GM23338 (cell line): ENCODE results near the gene WBP1.

Source experiments
- EZH2phosphoT487 ChIP-seq: fragments of 200-600 bp; sonication (generic); IDR thresholded peaks from one replicate; pipeline ENCODE4 v1.8.1; 2018; ENCODE audit warnings: antibody characterized with exemption; ENCODE audit not compliant: unreplicated experiment
- POLR2AphosphoS5 ChIP-seq: IDR thresholded peaks from 2 replicates; pipeline ENCODE4 v1.6.1; 2016; ENCODE audit warnings: antibody characterized with exemption, low read depth
- TF ChIP-seq, protein P1 (sequence below), 2 experiments: fragments of 200-600 bp in 1 of 2; sonication (generic) in 1 of 2; conservative IDR thresholded peaks; 2 replicates each; pipeline versions ENCODE4 v1.5.1 to v1.6.1; 2016 to 2017; ENCODE audit warnings: antibody characterized with exemption in 2 of 2, low read depth in 2 of 2, mild to moderate bottlenecking in 2 of 2, moderate library complexity in 1 of 2

DNA sequence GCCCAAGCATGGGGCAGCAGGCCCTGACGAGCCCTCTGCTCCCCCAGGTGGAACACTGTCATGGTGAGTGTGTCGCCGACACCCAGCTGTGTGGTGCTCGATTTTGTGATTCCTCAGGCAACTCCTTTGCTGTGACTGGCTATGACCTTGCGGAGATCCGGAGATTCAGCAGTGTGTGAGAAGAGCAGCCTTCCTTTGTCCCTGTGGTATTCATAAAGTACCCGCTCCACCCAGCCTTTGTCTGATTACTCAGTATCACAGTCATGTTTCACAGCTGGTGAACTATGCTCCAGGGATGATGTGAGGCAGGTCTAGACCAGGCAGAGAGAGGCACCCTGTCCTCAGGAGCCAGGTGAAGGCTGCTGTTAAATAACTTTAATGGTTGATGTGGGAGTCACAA, 32.7 kb upstream of the WBP1 start:
- no peak for TF ChIP-seq POLR2AphosphoS5
- no peak for TF ChIP-seq EZH2phosphoT487
- TF ChIP-seq, protein P1, sequence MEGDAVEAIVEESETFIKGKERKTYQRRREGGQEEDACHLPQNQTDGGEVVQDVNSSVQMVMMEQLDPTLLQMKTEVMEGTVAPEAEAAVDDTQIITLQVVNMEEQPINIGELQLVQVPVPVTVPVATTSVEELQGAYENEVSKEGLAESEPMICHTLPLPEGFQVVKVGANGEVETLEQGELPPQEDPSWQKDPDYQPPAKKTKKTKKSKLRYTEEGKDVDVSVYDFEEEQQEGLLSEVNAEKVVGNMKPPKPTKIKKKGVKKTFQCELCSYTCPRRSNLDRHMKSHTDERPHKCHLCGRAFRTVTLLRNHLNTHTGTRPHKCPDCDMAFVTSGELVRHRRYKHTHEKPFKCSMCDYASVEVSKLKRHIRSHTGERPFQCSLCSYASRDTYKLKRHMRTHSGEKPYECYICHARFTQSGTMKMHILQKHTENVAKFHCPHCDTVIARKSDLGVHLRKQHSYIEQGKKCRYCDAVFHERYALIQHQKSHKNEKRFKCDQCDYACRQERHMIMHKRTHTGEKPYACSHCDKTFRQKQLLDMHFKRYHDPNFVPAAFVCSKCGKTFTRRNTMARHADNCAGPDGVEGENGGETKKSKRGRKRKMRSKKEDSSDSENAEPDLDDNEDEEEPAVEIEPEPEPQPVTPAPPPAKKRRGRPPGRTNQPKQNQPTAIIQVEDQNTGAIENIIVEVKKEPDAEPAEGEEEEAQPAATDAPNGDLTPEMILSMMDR (conservative IDR thresholded peaks at IDR 0.05; ENCODE audit: low read depth in 2 of 2) = no peak
